Type B pancreatic cell (in vitro differentiated cells): ENCODE results near the gene SYNDIG1L. TPM values are rescaled to one million over a fixed set of nuclear protein-coding genes. Genes with fewer than 3 reads are reported as not detected.
A peak's percentile ranks its signal among the peaks of the same experiment; 100 is the strongest.

Source experiments
- DNase-seq: peaks from one replicate; pipeline ENCODE4 v3.0.0; 2021; ENCODE audit warnings: mixed read lengths; ENCODE audit not compliant: unreplicated experiment; ENCODE audit errors: extremely low spot score
- H3K27ac Mint-ChIP-seq: 2 replicates; pipeline ENCODE4 v1.8.0; 2021; ENCODE audit warnings: mild to moderate bottlenecking, mixed read lengths
- H3K27me3 Mint-ChIP-seq: 2 replicates; pipeline ENCODE4 v1.8.0; 2021; ENCODE audit warnings: mixed read lengths
- H3K36me3 Mint-ChIP-seq: 2 replicates; pipeline ENCODE4 v1.8.0; 2021; ENCODE audit warnings: mixed read lengths
- H3K4me1 Mint-ChIP-seq: one replicate; pipeline ENCODE4 v1.8.0; 2021; ENCODE audit warnings: mixed read lengths; ENCODE audit not compliant: unreplicated experiment
- H3K4me3 Mint-ChIP-seq: 2 replicates; pipeline ENCODE4 v1.8.0; 2021; ENCODE audit warnings: mild to moderate bottlenecking, mixed read lengths
- H3K9me3 Mint-ChIP-seq: 2 replicates; pipeline ENCODE4 v1.8.0; 2021; ENCODE audit warnings: mixed read lengths
- total RNA-seq: library from RNA; stranded (reverse); gene quantifications from 2 replicates; pipeline ENCODE4 v1.2.1, GENCODE V29; 2021; ENCODE audit warnings: low replicate concordance
- TF ChIP-seq, protein P1 (sequence below): fragments of 200-600 bp; sonication (generic); conservative IDR thresholded peaks from 2 replicates; pipeline ENCODE4 v1.5.0; 2021; ENCODE audit warnings: antibody characterized with exemption, mild to moderate bottlenecking

Gene SYNDIG1L
- total RNA-seq, 1 donor from 2014 or later: 0.36 TPM

DNA sequence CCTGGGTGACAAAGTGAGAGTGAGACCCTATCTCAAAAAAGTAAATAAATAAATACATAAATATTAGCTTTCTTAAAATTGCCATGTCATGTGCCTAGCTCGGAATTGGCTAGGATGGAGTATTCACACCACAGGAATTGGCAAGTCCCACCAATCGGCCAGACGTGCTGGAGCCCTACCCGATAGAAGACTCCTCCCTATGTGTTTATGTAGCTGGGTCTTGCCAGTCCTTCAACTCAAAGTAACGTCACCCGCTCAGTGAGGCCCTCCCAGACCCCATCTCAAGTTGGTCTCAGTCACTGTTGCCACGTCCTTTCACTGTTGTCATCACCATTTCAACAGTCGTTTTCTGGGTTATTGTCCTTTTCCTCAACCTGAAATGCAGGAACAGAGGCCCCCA lies 57.6 kb downstream of the SYNDIG1L start:
- Mint-ChIP-seq H3K4me3 (no peak overlapping the region), H3K27me3 (peaks cover 6% of the 10 kb centered on the region), H3K27ac (no peak overlapping the region), H3K36me3 (no peaks in the 10 kb centered on the region), H3K4me1 (no peaks in the 10 kb centered on the region), H3K9me3 (no peaks in the 10 kb centered on the region)
- DNase-seq: no peak
- TF ChIP-seq, protein P1, sequence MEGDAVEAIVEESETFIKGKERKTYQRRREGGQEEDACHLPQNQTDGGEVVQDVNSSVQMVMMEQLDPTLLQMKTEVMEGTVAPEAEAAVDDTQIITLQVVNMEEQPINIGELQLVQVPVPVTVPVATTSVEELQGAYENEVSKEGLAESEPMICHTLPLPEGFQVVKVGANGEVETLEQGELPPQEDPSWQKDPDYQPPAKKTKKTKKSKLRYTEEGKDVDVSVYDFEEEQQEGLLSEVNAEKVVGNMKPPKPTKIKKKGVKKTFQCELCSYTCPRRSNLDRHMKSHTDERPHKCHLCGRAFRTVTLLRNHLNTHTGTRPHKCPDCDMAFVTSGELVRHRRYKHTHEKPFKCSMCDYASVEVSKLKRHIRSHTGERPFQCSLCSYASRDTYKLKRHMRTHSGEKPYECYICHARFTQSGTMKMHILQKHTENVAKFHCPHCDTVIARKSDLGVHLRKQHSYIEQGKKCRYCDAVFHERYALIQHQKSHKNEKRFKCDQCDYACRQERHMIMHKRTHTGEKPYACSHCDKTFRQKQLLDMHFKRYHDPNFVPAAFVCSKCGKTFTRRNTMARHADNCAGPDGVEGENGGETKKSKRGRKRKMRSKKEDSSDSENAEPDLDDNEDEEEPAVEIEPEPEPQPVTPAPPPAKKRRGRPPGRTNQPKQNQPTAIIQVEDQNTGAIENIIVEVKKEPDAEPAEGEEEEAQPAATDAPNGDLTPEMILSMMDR: no peak

DNA sequence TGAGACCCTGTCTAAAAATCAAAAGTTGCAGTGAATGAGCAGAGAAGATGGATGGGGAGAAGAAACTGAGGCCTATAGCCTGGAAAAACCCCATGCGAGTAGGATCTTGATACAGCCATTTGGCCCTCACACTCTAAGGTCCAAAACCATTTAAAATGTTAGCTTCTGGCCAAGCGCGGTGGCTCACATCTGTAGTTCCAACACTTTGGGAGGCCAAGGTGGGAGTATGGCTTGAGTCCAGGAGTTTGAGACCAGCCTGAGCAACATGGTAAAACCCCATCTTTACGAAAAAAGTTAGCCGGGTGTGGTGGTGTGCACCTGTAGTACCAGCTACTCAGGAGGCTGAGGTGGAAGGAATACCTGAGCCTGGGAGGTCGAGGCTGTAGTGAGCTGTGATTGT lies 58.0 kb downstream of the SYNDIG1L start:
- peaks cover 6% of the 10 kb centered on the region for H3K27me3 Mint-ChIP-seq
- no peak overlapping the region for H3K27ac Mint-ChIP-seq
- TF ChIP-seq, protein P1: no peak
- H3K9me3 Mint-ChIP-seq: no peaks in the 10 kb centered on the region
- H3K36me3 Mint-ChIP-seq: no peaks in the 10 kb centered on the region
- no peak overlapping the region for H3K4me3 Mint-ChIP-seq
- no peaks in the 10 kb centered on the region for H3K4me1 Mint-ChIP-seq
- no peak for DNase-seq

DNA sequence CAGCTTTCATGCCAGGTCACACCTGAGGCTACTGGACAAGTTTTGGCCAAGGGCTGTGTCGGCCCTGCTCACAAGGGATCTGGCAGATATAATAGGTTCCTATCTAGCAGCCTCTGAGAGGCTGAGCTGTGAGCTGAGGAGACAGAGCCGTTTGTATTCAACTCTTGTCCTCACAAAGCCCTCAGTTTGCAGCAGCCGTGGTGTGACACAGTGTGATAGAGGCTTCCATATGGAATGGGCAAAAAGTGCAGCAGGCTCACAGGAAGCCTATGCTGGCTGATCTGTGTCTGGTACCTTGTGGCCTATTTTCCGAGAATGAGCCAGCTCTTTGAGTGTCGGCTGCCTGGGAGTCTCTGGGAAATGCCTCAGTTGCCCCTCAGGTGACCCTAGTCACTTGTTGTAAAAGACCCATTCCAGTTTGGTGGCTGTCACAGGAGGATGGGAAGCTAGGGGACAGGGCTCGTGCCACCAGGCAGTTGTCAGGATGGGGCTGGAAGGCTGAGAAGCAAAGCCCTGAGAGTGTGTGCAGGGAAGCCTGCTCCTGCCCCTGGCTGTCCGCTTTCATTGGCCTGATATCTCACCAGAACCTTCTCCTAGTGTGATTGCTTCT lies 61.6 kb downstream of the SYNDIG1L start:
- DNase-seq: no peak
- TF ChIP-seq, protein P1: no peak
- no peaks in the 10 kb centered on the region for H3K9me3 Mint-ChIP-seq
- no peak overlapping the region for H3K27ac Mint-ChIP-seq
- peaks cover 10% of the 10 kb centered on the region for H3K27me3 Mint-ChIP-seq
- no peak overlapping the region for H3K4me3 Mint-ChIP-seq
- no peaks in the 10 kb centered on the region for H3K36me3 Mint-ChIP-seq
- H3K4me1 Mint-ChIP-seq: no peaks in the 10 kb centered on the region

DNA sequence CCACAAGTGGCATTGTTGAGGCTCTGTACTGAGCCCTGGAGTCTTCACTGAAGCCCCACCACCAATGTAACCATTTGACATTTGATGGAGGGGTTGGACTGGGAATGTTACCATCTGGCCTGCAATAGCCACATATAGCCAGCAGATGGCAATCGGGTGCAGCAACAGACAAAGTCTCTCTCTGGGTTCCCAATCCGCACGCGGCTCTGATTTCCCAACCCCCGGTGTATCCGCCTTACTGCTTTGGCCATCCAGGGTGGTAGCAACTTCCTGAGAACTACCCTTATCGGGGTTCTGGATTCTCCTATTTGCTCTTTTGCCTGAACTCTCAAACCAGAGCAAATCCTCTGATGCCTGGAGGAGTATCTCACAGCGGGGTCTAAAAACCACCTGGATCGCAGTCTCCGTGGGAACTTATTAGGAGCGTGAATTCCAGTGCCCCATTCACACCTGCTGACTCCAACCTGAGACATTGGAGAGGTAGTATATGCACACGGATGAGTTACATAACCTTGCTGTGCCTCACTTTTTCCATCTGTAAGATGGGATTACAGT lies 63.6 kb downstream of the SYNDIG1L start:
- no peaks in the 10 kb centered on the region for H3K36me3 Mint-ChIP-seq
- H3K9me3 Mint-ChIP-seq: no peaks in the 10 kb centered on the region
- peak; percentile 83 for DNase-seq
- H3K27ac Mint-ChIP-seq: no peak overlapping the region
- H3K4me3 Mint-ChIP-seq: no peak overlapping the region
- peaks cover 15% of the 10 kb centered on the region for H3K27me3 Mint-ChIP-seq
- TF ChIP-seq, protein P1: peak; percentile 95
- no peaks in the 10 kb centered on the region for H3K4me1 Mint-ChIP-seq

DNA sequence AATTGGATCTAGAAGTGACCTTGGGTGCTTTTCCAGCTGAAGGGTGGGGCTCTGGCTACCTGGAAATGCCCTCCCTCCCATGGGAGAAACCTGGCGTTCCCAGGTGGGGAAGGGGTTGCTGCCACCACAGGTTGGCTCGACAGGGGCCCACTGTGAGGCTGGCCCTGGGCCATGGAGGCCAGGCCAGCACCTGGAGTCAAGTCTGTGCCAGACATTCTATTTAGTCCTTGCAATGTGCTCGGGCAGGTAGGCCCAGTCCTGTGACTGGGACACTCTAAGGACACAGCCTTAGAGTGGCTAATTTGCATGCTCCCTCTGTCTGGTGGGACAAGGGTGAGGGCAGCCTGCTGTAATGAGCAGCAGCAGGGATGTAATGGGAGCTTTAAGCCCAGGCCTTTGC lies 65.8 kb downstream of the SYNDIG1L start:
- no peak for DNase-seq
- Mint-ChIP-seq H3K36me3 (no peaks in the 10 kb centered on the region), H3K27ac (no peak overlapping the region), H3K4me1 (no peaks in the 10 kb centered on the region), H3K27me3 (peaks cover 15% of the 10 kb centered on the region), H3K4me3 (no peak overlapping the region), H3K9me3 (no peaks in the 10 kb centered on the region)
- TF ChIP-seq, protein P1: no peak
